ENCODE results near the gene TMC1.

TMC1 gene

GRCh38 chr9:72554221-72554641, 32.8 kb downstream of the TMC1 start:
- Histone ChIP-seq H3K36me3 (no peaks in the 10 kb centered on the region), H3K9me3 (ENCODE audit: severe bottlenecking) (no peaks in the 10 kb centered on the region), H3K27ac (no peak overlapping the region), H3K27me3 (ENCODE audit: insufficient read depth, low read depth, severe bottlenecking) (no peaks in the 10 kb centered on the region), H3K4me3 (ENCODE audit: low read depth, low read length) (no peak overlapping the region)
- TF ChIP-seq, protein P1, sequence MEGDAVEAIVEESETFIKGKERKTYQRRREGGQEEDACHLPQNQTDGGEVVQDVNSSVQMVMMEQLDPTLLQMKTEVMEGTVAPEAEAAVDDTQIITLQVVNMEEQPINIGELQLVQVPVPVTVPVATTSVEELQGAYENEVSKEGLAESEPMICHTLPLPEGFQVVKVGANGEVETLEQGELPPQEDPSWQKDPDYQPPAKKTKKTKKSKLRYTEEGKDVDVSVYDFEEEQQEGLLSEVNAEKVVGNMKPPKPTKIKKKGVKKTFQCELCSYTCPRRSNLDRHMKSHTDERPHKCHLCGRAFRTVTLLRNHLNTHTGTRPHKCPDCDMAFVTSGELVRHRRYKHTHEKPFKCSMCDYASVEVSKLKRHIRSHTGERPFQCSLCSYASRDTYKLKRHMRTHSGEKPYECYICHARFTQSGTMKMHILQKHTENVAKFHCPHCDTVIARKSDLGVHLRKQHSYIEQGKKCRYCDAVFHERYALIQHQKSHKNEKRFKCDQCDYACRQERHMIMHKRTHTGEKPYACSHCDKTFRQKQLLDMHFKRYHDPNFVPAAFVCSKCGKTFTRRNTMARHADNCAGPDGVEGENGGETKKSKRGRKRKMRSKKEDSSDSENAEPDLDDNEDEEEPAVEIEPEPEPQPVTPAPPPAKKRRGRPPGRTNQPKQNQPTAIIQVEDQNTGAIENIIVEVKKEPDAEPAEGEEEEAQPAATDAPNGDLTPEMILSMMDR (IDR thresholded peaks at IDR 0.05; ENCODE audit: low read depth, low read length), result no peak
- DNase-seq, result no peak

- Histone ChIP-seq H3K9me3 (ENCODE audit: severe bottlenecking) (no peaks in the 10 kb centered on the region), H3K4me3 (ENCODE audit: low read depth, low read length) (no peak overlapping the region), H3K36me3 (no peaks in the 10 kb centered on the region), H3K27ac (no peak overlapping the region), H3K27me3 (ENCODE audit: insufficient read depth, low read depth, severe bottlenecking) (no peaks in the 10 kb centered on the region)
- TF ChIP-seq, protein P1 (IDR thresholded peaks at IDR 0.05; ENCODE audit: low read depth, low read length), result no peak
- no peak for DNase-seq
Measured at GRCh38 chr9:72557549-72557948, 36.1 kb downstream of the TMC1 start.

GRCh38 chr9:72560086-72560485, 38.7 kb downstream of the TMC1 start:
- H3K27me3 ChIP-seq (ENCODE audit: insufficient read depth, low read depth, severe bottlenecking), result no peaks in the 10 kb centered on the region
- TF ChIP-seq, protein P1 (IDR thresholded peaks at IDR 0.05; ENCODE audit: low read depth, low read length), result no peak
- H3K4me3 ChIP-seq (ENCODE audit: low read depth, low read length), result no peak overlapping the region
- no peak overlapping the region for H3K27ac ChIP-seq
- H3K36me3 ChIP-seq, result no peaks in the 10 kb centered on the region
- H3K9me3 ChIP-seq (ENCODE audit: severe bottlenecking), result no peaks in the 10 kb centered on the region
- no peak for DNase-seq

DNA sequence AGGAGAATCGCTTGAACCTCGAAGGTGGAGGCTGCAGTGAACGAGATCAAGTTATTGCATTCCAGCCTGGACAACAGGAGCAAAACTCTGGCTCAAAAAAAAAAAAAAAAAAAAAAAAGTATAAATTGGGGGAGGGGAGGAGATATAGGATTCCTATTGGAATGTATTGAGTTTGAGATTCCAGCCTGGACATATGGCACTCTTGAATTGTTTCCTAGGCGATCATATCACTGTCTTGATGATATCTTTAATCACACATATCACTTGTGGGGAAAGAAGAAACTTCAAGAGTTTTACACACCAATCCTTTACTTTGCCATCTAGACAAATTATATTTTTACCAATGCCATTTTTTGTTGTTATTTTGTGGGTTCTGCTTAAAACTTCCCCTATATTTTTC, 42.4 kb downstream of the TMC1 start:
- no peak for DNase-seq
- H3K27ac ChIP-seq, result no peak overlapping the region
- H3K9me3 ChIP-seq (ENCODE audit: severe bottlenecking), result no peaks in the 10 kb centered on the region
- TF ChIP-seq, protein P1 (IDR thresholded peaks at IDR 0.05; ENCODE audit: low read depth, low read length), result no peak
- no peaks in the 10 kb centered on the region for H3K27me3 ChIP-seq (ENCODE audit: insufficient read depth, low read depth, severe bottlenecking)
- H3K4me3 ChIP-seq (ENCODE audit: low read depth, low read length), result no peak overlapping the region
- H3K36me3 ChIP-seq, result no peaks in the 10 kb centered on the region

GRCh38 chr9:72564479-72565281, 43.3 kb downstream of the TMC1 start:
- Histone ChIP-seq H3K27ac (no peak overlapping the region), H3K36me3 (no peaks in the 10 kb centered on the region), H3K9me3 (ENCODE audit: severe bottlenecking) (no peaks in the 10 kb centered on the region), H3K27me3 (ENCODE audit: insufficient read depth, low read depth, severe bottlenecking) (no peaks in the 10 kb centered on the region), H3K4me3 (ENCODE audit: low read depth, low read length) (no peak overlapping the region)
- TF ChIP-seq, protein P1 (IDR thresholded peaks at IDR 0.05; ENCODE audit: low read depth, low read length), result no peak
- DNase-seq, result no peak

DNA sequence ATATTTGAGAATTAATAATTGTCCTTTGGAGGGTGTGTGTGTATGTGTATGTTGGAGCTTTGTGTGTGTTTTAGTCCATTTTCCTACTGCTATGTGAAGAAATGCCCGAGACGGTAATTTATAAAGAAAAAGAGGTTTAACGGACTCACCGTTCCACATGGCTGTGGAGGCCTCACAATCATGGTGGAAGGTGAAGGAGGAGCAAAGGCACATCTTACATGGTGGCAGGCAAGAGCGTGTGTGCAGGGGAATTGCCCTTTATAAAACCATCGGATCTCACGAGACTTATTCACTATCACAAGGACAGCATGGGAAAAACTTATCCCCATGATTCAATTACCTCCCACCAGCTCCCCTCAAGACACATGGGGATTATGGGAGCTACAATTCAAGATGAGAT, 44.1 kb downstream of the TMC1 start:
- no peak overlapping the region for H3K4me3 ChIP-seq (ENCODE audit: low read depth, low read length)

More for the DNA sequence above, 44.1 kb downstream of the TMC1 start:
- TF ChIP-seq, protein P1 (IDR thresholded peaks at IDR 0.05; ENCODE audit: low read depth, low read length), result no peak
- Histone ChIP-seq H3K9me3 (ENCODE audit: severe bottlenecking) (no peaks in the 10 kb centered on the region), H3K27ac (no peak overlapping the region), H3K36me3 (no peaks in the 10 kb centered on the region), H3K27me3 (ENCODE audit: insufficient read depth, low read depth, severe bottlenecking) (no peaks in the 10 kb centered on the region)
- DNase-seq, result no peak

Data from WERI-Rb-1 (cell line).